GM18519 (cell line): ENCODE results near the gene D2HGDH.
"Not testable (repeated sequence)": the region's sequence is repeated elsewhere in the genome, so short reads cannot be mapped to it uniquely, and the experiment has no call there.

Source experiments
- ATAC-seq: cut with Tn5 transposase; IDR thresholded peaks from one replicate; pipeline ENCODE4 v1.9.1; 2021; ENCODE audit warnings: mild to moderate bottlenecking, moderate library complexity; ENCODE audit not compliant: unreplicated experiment, low FRiP score

D2HGDH gene

DNA sequence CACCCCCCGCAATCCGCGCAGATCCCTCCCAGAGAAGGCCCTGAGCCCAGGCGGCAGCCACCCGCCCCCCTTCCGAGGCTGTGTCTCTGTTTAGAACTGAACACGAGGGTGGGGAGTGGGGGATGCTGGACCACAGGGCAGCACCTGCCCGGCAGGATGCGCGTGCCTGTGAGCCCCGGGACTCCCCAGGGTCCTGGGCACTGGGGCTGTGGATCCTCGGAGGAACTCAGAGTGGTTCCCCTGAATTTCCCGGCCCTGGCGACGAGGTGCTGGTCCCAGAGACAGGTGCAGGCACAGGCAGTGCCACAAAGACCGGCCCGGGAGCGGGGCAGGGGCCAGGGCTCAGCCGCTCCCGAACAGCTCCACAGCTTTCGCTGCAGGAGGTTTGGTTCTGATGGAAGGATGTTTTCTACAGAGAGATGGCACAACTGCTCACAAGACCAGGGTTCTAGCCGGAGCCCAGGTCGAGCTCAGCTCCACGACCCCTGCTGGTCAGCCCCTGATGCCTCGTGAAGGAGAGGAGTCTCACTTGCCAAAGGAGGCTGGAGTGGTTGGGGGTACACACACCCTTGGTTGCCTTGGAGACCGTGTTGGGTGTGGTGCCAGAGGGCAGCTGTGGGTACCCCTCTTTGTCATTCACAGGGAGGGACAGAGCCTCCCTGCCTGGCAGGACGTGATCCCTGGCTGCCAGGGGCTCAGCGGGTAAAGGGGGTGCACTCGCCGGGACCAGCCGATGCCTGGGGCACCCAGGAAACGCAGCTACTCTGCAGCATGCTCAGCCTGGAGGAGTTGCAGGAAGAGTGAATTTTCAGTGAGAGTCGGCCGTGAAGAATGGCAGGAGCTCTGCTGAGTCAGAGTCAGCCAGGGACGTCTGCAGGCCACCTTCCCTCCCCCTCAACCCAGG, 70.1 kb downstream of the D2HGDH start:
- no peak for ATAC-seq

DNA sequence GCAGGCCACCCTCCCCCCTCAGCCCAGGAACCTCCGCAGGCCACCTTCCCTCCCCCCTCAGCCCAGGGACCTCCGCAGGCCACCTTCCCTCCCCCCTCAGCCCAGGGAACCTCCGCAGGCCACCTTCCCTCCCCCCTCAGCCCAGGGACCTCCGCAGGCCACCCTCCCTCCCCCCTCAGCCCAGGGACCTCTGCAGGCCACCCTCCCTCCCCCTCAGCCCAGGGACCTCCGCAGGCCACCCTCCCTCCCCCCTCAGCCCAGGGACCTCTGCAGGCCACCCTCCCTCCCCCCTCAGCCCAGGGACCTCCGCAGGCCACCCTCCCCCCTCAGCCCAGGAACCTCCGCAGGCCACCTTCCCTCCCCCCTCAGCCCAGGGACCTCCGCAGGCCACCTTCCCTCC, 71.8 kb downstream of the D2HGDH start:
- ATAC-seq: not testable (repeated sequence)

DNA sequence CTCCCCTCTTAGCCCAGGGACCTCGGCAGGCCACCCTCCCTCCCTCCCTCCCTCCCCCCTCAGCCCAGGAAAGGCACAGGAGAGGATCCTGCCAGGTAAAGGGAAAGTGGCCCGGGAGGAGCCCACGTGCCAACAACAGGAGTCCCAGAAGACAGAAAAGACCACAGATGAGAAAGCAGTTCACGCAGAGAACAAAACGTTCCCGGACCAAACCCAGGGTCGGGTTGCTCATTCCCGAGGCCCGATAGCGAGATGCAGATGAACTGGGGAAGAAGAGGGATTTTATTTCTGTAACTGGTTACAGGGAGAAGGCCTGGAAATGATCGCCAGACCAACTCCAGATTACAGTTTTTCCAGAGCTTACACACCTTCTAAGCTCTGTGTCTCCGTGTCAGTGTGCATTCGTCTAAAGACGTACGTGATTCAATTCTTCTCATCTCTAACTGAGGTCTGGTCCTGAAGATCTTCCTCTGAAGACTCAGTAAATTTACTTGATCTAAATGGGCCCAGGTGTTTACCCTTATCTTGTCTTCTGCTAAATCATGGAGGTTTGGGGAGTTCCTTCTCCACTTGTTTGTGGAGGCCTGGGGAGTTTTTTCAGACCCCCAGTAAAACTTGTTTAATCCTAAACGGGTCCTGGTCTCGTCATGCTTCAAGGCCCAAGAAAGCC, 73.8 kb downstream of the D2HGDH start:
- ATAC-seq: no peak

DNA sequence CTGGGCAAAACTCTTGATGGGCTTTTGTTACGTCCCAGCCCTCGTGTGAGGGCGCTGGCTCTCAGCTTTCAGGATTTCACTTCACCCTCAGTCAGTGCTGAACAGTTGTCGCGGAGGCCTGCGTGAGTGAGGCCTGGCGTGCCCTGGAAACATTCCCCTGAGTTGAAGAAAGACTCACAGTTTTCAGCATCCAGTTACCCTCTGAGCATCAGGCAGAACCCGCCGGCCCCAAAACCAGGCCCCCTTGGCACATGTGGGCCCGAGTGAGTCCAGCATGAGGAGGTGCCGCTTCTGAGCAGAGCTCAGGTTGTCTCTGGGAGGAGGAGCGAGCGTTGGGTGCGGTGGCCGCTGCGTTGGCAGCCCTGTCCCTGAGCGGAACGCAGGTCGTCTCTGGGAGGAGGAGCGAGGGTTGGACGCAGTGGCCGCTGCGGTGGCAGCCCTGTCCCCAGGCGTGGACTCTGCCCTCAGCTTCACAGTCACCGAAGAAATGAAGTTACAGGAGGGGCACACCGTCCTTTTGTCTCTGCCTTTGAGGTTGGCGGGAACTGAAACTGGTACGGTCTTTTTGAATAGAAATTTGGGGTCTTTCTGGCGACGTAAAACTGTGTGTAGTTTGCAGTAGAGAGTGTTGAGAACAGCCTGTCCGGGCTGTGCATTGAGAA, 74.4 kb downstream of the D2HGDH start, which contains the start of gene NEU4:
NEU4 (plus strand) TSS at position 473 of the 662 bp plus-strand sequence. CDS start 5,292 bp downstream, outside the sequence.
- no peak for ATAC-seq

DNA sequence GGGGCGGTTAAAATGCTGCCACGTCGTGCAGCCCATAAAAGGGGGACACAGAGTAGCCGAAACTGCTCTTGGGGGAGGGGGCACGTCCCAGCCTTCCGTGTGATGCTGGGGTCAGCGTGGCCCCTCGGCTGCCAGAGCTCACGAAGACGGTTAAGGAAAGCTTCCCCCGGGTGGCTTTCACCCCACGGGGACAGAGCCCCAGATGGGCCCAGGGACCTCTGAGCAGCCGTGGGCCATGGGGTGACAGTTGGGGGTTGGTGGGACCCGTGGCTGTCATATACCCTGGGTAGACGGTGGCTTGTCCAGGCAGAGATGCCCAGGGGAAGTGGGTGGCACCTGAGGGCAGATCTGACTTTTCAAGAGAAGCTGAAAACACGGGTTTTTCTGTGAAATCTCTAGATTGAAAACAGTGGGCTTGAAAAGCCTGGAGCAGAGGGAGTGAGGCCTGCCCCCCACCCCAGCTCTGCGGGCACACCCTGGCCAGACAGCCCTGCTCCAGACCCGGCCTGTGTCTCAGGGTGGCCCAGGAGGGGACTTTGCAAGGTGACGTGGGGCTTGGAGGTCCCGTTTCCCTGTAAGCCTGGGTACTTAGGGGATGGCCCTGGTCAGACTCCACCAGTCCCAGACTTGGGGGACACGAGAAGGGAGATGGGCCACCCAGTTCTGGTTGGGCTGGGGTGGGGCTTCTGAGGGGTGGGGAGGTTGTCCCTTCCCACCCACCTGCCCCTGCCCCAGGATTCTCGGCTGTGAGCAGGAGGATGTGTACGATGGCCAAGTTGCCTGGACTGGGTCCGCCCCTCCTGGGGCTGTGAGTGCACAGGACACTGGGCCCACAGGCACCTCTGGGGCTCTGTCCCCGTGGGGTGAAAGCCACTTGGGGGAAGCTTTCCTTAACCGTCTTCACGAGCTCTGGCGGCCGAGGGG, 75.2 kb downstream of the D2HGDH start:
- ATAC-seq: no peak

DNA sequence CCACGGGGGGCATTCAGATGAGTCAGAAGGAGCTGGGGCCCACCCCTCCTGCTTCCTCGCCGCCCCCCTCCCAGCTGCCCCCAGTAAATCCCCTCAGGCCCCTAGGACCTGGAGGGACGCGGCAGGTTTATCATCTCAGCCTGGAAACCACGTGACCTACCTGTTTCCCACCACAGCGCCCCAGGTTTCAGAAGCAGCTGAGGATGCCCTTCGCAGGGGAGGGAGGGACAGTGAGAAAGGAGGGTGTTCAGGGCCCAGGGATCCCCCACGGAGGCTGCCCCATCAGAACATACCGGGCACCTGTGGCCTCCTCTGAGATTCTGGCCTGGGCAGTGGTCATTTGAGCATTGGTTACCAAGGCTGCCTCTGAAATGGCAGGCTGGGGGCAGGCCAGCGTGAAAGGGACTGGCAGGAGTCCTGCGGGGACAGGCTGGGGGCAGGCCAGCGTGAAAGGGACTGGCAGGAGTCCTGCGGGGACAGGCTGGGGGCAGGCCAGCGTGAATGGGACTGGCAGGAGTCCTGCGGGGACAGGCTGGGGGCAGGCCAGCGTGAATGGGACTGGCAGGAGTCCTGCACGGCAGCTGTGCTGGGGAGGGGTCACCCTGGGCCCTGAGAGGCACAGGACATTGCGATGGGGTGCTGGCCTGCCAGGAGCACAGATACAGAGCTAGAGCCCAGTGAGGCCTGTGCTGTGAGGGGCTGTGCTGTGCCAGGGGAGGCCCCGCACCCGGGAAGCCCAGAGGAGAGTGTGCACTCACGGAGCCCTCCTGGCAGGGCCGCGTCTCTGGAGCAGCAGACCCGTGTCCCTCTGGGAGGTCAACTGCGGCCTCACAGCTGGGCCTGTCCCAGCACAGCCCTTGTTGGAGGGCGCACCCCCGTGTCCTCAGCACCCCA, 76.1 kb downstream of the D2HGDH start:
- ATAC-seq: no peak

DNA sequence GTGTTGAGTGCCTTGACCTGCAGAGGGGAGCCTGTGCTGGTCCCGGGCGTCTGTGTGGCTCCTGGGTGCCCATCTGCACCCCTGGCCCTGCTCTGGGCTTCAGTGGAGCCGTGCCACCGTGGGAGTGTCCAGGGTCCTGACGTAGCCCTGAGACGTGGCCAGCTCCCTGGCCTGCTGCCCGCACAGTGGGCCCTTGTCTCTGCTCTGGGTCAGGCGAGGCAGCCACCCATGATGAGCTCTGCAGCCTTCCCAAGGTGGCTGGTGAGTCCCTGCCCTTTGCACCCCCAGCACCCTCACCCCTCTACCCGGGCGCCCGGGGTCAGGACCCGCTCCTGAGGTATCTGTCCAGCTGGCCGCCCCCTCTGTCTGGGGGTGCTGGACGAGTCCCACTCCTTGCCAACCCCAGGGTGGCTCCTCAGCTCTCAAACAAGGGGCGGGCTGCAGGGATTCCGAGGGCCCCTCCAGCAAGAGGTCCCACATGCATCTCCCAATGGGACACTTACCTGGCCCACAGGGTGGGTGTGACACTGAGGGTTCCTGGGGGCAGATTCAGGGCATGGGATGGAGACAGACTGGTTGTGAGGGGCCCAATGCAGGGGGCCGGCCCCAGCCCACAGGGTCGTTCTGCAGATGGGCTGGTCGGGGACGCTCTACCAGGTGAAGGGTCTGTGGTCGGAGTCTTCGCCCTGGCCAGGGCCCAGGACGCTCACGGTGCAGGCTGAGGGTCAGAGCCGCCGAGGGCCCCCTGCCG, 76.9 kb downstream of the D2HGDH start:
- no peak for ATAC-seq

DNA sequence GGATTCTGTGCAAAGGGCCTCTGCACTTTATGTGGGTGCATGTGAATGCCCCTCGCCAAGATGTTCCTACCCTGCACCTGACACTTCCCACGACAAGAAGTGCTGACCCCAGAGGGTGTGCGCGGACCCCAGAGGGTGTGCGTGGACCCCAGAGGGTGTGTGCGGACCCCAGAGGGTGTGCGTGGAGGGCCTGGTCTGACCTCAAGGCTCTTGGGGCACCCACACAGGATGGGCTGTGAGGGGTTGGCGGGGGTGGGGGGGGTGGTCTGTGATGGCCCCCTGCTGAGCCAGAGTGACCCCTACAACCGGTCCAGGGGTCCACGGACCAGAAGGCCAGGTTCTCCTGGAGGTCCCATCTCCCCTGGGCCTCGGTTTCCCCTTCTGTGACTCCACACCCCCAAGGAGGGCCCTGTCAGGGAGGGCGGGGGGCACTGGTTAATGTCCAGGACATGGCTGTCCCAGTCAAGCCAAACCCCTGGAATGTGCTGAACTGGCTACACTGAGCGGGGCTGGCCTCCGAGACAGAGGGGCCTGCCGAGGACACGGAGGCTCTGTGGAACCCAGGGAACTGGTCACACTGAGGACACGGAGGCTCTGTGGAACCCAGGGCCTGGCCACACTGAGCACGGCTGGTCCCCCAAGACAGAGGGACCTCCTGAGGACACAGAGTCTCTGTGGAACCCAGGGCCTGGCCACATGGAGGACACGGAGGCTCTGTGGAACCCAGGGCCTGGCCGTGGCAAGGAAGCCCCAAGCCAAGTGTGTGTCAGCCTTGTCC, 77.7 kb downstream of the D2HGDH start:
- no peak for ATAC-seq

DNA sequence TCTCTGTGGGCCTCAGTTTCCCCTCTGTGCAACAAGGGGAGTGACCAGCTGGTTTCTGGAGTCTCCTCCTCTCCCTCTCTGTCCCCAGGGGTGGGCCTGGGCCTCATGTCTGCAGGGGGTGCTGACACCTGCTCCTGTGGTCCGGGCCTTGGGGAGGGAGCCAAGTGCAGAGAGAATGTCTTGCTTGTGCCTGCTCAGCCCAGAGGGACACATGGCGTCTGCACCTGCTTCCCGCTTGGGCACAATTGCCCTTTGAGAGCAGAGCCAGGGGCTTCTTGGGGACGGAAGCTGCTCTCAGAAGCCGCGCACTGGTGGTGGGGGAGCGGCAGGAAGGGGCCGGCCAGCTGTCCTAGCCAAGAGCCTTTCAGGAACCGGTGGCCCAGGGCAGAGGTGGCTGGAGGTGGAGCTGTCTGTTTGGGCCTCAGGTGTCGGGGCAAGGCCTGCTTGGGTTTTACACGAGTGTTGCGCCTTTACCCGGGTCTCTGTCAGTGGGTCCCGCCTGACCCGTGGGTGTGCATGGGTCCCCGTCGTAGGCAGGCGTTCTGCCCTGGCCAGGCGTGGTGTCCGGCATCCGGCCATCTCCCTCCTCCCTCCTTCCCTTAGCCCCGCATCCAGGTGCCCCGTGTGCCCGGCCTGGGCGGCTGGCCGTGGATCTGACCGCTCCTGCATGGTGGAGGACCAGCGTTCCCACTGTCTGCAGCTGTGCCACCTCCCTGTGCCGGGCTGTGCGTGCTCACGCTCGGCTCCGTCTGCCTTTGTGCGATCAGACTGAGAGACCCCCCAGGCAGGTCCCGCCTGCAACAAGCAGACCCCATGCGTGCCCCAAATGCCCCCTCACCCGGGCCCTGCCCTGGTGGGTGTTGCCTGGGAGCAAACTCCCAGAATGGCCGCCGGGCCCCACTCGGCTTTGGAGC, 78.6 kb downstream of the D2HGDH start:
- ATAC-seq: no peak

DNA sequence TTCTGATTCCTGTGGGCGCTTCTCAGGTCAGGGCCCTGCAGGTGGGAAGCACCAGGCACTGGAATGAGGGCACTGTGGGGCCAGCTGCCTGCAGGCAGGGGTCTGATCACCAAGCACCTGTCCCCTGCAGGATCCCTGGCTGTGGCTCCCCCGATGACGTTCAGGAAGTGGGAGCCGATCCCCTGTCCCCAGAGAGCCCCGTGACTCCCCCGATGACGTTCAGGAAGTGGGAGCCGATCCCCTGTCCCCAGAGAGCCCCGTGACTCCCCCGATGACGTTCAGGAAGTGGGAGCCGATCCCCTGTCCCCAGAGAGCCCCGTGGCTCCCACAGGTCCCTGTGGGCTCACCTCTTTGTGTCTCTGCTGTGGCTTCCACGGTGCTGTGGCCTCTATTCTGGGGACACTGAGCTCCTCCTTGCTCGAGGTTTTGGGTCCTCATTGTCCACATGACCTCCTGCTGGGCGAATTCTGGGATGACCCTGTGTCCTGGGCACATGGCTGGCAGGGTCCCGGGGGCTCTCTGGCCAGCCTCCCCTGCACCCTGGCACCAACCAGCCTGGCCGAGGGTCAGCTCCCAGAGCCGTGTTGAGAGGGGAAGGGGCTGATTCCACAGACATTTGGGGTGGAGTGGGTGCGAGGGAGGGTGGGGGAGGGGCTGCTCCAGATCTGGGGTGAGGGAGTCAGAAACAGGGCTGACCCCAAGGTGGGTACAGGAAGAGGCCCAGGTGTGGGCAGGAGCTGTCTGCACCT, 79.4 kb downstream of the D2HGDH start:
- no peak for ATAC-seq

DNA sequence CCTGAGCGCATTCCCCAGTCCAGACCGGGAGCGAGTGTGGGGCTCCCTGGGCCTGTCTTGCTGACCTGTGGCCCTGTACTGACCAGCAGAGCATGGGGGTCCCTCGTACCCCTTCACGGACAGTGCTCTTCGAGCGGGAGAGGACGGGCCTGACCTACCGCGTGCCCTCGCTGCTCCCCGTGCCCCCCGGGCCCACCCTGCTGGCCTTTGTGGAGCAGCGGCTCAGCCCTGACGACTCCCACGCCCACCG, 79.9 kb downstream of the D2HGDH start:
- no peak for ATAC-seq

DNA sequence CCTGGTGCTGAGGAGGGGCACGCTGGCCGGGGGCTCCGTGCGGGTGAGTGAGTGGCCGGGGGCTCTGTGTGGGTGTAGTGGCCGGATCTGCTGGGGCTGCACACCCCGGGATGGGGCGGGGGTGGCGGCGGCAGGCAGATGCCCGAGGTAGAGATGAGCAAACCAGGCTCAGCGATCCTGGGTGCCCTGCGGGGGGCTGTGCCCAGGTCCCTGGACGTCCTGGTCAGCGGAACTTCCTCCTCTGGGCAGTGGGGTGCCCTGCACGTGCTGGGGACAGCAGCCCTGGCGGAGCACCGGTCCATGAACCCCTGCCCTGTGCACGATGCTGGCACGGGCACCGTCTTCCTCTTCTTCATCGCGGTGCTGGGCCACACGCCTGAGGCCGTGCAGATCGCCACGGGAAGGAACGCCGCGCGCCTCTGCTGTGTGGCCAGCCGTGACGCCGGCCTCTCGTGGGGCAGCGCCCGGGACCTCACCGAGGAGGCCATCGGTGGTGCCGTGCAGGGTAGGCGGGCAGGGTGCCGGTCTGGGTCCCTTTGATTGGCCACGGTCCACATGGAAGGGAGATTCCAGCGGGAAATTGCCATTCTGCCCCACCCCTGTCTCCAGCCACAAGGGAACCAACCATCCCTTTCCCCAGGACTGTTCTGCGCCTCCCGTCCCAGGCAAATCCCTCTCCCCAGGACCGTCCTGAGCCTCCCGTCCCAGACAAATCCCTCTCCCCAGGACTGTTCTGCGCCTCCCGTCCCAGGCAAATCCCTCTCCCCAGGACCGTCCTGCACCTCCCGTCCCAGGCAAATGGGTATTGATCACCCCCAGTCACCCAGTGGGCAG, 80.4 kb downstream of the D2HGDH start:
- no peak for ATAC-seq

DNA sequence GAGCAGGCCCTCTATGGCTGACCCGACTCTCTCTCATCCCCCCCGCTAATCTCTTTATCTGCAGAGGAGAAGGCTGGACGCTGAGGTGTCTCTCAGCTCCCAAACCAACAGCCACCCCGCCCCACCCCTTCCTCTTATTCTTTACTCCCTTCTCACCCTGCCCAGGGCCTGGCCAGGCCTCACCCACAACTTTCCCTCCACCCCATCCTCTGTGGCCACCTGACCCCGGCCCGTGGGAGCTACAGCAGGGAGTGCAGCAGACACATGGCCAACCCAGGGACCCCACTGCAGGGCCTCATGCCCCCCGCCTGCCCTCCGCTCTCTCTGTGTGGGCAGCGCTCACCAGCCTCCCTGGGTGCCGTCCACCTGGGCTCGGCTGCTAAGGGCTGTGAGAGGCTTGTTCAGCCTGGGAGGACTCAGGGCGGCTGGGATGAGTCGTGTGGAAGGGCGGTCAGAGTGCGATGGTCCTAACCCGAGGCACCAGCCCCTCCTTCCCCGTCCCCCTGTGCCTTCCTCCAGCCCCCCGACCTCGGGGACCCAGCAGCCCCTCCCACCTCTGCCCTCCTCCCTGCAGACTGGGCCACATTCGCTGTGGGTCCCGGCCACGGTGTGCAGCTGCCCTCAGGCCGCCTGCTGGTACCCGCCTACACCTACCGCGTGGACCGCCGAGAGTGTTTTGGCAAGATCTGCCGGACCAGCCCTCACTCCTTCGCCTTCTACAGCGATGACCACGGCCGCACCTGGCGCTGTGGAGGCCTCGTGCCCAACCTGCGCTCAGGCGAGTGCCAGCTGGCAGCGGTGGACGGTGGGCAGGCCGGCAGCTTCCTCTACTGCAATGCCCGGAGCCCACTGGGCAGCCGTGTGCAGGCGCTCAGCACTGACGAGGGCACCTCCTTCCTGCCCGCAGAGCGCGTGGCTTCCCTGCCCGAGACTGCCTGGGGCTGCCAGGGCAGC, 81.3 kb downstream of the D2HGDH start:
- ATAC-seq: no peak

DNA sequence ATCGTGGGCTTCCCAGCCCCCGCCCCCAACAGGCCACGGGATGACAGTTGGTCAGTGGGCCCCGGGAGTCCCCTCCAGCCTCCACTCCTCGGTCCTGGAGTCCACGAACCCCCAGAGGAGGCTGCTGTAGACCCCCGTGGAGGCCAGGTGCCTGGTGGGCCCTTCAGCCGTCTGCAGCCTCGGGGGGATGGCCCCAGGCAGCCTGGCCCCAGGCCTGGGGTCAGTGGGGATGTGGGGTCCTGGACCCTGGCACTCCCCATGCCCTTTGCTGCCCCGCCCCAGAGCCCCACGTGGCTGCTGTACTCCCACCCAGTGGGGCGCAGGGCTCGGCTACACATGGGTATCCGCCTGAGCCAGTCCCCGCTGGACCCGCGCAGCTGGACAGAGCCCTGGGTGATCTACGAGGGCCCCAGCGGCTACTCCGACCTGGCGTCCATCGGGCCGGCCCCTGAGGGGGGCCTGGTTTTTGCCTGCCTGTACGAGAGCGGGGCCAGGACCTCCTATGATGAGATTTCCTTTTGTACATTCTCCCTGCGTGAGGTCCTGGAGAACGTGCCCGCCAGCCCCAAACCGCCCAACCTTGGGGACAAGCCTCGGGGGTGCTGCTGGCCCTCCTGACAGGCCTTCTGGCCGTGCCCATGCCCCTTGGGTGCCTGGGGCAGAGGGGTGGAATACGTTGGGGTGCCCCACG, 82.1 kb downstream of the D2HGDH start:
- no peak for ATAC-seq
